ENCODE measurements around the gene ARFRP1. TPM values are rescaled to one million over a fixed set of nuclear protein-coding genes. Genes with fewer than 3 reads are reported as not detected.

Gene ARFRP1
- total and polyA plus RNA-seq, 2 of the 13 experiments (the other 11 are each of a cell fraction or from before 2014, with no cell fraction given), result 32.0 to 51.1 TPM

DNA sequence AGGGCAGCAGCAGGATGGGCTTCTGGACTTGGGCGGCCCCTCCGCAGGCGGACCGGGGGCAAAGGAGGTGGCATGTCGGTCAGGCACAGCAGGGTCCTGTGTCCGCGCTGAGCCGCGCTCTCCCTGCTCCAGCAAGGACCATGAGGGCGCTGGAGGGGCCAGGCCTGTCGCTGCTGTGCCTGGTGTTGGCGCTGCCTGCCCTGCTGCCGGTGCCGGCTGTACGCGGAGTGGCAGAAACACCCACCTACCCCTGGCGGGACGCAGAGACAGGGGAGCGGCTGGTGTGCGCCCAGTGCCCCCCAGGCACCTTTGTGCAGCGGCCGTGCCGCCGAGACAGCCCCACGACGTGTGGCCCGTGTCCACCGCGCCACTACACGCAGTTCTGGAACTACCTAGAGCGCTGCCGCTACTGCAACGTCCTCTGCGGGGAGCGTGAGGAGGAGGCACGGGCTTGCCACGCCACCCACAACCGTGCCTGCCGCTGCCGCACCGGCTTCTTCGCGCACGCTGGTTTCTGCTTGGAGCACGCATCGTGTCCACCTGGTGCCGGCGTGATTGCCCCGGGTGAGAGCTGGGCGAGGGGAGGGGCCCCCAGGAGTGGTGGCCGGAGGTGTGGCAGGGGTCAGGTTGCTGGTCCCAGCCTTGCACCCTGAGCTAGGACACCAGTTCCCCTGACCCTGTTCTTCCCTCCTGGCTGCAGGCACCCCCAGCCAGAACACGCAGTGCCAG lies 11.0 kb downstream of the ARFRP1 start, which contains the start of gene TNFRSF6B (continued):
- TF ChIP-seq DMTF1 (CRISPR knock-in tag; IDR thresholded peaks at IDR 0.05) (no peak), NFE2 (CRISPR knock-in tag; IDR thresholded peaks at IDR 0.05) (no peak), ASH2L (IDR thresholded peaks at IDR 0.05; ENCODE audit: insufficient read length, low read depth, low read length) (no peak), ZSCAN30 (CRISPR knock-in tag; IDR thresholded peaks at IDR 0.05) (no peak), FUBP1 (CRISPR knock-in tag; IDR thresholded peaks at IDR 0.05; ENCODE audit: borderline replicate concordance) (no peak), BATF2 (CRISPR knock-in tag; IDR thresholded peaks at IDR 0.05) (no peak), SNAI1 (CRISPR knock-in tag; IDR thresholded peaks at IDR 0.05; ENCODE audit: borderline replicate concordance) (no peak), TBX2 (CRISPR knock-in tag; IDR thresholded peaks at IDR 0.05; ENCODE audit: borderline replicate concordance) (peak; percentile 47), PTBP1 (IDR thresholded peaks at IDR 0.05; ENCODE audit: low read depth, low read length, poor library complexity, severe bottlenecking) (no peak), CSRNP1 (CRISPR knock-in tag; IDR thresholded peaks at IDR 0.05) (peak; percentile 9; the same call in 1 of the 2 replicates), SP140L (CRISPR knock-in tag; IDR thresholded peaks at IDR 0.05; ENCODE audit: borderline replicate concordance) (no peak), GZF1 (CRISPR knock-in tag; IDR thresholded peaks at IDR 0.05) (peak; percentile 76; the same call in 1 of the 2 replicates), SETDB1 (CRISPR knock-in tag; IDR thresholded peaks at IDR 0.05; ENCODE audit: borderline replicate concordance) (no peak), GABPA (IDR thresholded peaks at IDR 0.05; ENCODE audit: low read depth, low read length) (no peak), GABPA (CRISPR knock-in tag; IDR thresholded peaks at IDR 0.05; ENCODE audit: low read depth) (no peak), ZNF616 (CRISPR knock-in tag; IDR thresholded peaks at IDR 0.05; ENCODE audit: low read depth) (no peak), NCOA5 (CRISPR knock-in tag; IDR thresholded peaks at IDR 0.05) (no peak; the same call in 1 of the 2 replicates), ZFY (CRISPR knock-in tag; IDR thresholded peaks at IDR 0.05) (no peak), HOXA5 (CRISPR knock-in tag; IDR thresholded peaks at IDR 0.05) (no peak)
- TF ChIP-seq, protein P1, sequence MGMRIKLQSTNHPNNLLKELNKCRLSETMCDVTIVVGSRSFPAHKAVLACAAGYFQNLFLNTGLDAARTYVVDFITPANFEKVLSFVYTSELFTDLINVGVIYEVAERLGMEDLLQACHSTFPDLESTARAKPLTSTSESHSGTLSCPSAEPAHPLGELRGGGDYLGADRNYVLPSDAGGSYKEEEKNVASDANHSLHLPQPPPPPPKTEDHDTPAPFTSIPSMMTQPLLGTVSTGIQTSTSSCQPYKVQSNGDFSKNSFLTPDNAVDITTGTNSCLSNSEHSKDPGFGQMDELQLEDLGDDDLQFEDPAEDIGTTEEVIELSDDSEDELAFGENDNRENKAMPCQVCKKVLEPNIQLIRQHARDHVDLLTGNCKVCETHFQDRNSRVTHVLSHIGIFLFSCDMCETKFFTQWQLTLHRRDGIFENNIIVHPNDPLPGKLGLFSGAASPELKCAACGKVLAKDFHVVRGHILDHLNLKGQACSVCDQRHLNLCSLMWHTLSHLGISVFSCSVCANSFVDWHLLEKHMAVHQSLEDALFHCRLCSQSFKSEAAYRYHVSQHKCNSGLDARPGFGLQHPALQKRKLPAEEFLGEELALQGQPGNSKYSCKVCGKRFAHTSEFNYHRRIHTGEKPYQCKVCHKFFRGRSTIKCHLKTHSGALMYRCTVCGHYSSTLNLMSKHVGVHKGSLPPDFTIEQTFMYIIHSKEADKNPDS (CRISPR knock-in tag; IDR thresholded peaks at IDR 0.05), result no peak
